Left ventricle myocardium inferior (tissue), 1 donor: ENCODE data around the gene ISCU. TPM values are rescaled to one million over a fixed set of nuclear protein-coding genes. Genes with fewer than 3 reads are reported as not detected.
A peak's percentile ranks its signal among the peaks of the same experiment; 100 is the strongest.
"Not testable (repeated sequence)": the region's sequence is repeated elsewhere in the genome, so short reads cannot be mapped to it uniquely, and the experiment has no call there.

Experiments used
- DNase-seq: peaks from one replicate; pipeline ENCODE4 v3.0.0-alpha.2; 2020
- H3K27ac ChIP-seq: fragments of 200-600 bp; replicated peaks from 2 replicates; pipeline ENCODE4 v1.8.0; 2021
- H3K27me3 ChIP-seq: fragments of 200-600 bp; 2 replicates; pipeline ENCODE4 v1.8.0; 2021; ENCODE audit warnings: low read depth
- H3K36me3 ChIP-seq: fragments of 200-600 bp; 2 replicates; pipeline ENCODE4 v1.8.0; 2021
- H3K4me1 ChIP-seq: fragments of 200-600 bp; 2 replicates; pipeline ENCODE4 v1.8.0; 2021
- H3K4me3 ChIP-seq: fragments of 200-600 bp; 2 replicates; pipeline ENCODE4 v1.8.0; 2021; ENCODE audit warnings: mild to moderate bottlenecking, moderate library complexity
- H3K9me3 ChIP-seq: fragments of 200-600 bp; replicated peaks from 2 replicates; pipeline ENCODE4 v1.8.0; 2021
- CTCF ChIP-seq: fragments of 200-600 bp; IDR thresholded peaks from 2 replicates; pipeline ENCODE4 v1.8.0; 2021; ENCODE audit warnings: antibody characterized with exemption, mild to moderate bottlenecking, borderline replicate concordance
- intact Hi-C: fragments of 100-400 bp; cut with micrococcal nuclease; formaldehyde crosslinking; loops from one replicate; pipeline ENCODE4 v1.11.0; 2022
- total RNA-seq: library from RNA; stranded (reverse); fragmentation: NEBNext Ultra II Directional; extraction: Animal tissue kit (Norgen Biotek cat#: 25700); gene quantifications from one replicate; pipeline ENCODE4 v1.2.1, GENCODE V29; 2021
- donor health status: DM: no; HTN: yes; CAD: no; lungs with severe emphysema.

ISCU gene
- total RNA-seq, 1 donor from 2014 or later, result 560 TPM

GRCh38 chr12:108568338-108569154 is 6.2 kb downstream of the ISCU start:
- no peak for TF ChIP-seq CTCF
- intact Hi-C loops, result loop anchor here (5.0 kb wide), 1 partner anchor 49 kb away; no protein-coding TSS in a partner anchor
- no peak overlapping the region for H3K4me3 ChIP-seq
- H3K4me1 ChIP-seq, result peaks cover 59% of the 10 kb centered on the region
- no peaks in the 10 kb centered on the region for H3K9me3 ChIP-seq
- peak overlapping the region; percentile 66 for H3K27ac ChIP-seq
- no peaks in the 10 kb centered on the region for H3K27me3 ChIP-seq
- H3K36me3 ChIP-seq, result peaks cover 62% of the 10 kb centered on the region
- no peak for DNase-seq

GRCh38 chr12:108570743-108571608 is 8.6 kb downstream of the ISCU start:
- H3K36me3 ChIP-seq, result peaks cover 41% of the 10 kb centered on the region
- DNase-seq, result no peak
- peaks cover 34% of the 10 kb centered on the region for H3K4me1 ChIP-seq
- H3K27ac ChIP-seq, result no peak overlapping the region
- TF ChIP-seq CTCF, result peak; percentile 42
- H3K9me3 ChIP-seq, result no peaks in the 10 kb centered on the region
- no peak overlapping the region for H3K4me3 ChIP-seq
- intact Hi-C loops, result no loop called here
- H3K27me3 ChIP-seq, result no peaks in the 10 kb centered on the region

GRCh38 chr12:108571609-108572165 is 9.3 kb downstream of the ISCU start:
- no peak overlapping the region for H3K4me3 ChIP-seq
- H3K4me1 ChIP-seq, result peaks cover 29% of the 10 kb centered on the region
- peaks cover 34% of the 10 kb centered on the region for H3K36me3 ChIP-seq
- no peak overlapping the region for H3K27ac ChIP-seq
- intact Hi-C loops, result no loop called here
- DNase-seq, result no peak
- TF ChIP-seq CTCF, result no peak
- no peaks in the 10 kb centered on the region for H3K9me3 ChIP-seq
- no peaks in the 10 kb centered on the region for H3K27me3 ChIP-seq

GRCh38 chr12:108572166-108572790 is 9.9 kb downstream of the ISCU start:
- no peak overlapping the region for H3K27ac ChIP-seq
- H3K27me3 ChIP-seq, result no peaks in the 10 kb centered on the region
- no peak for TF ChIP-seq CTCF
- peaks cover 28% of the 10 kb centered on the region for H3K36me3 ChIP-seq
- no peak overlapping the region for H3K4me3 ChIP-seq
- intact Hi-C loops, result no loop called here
- H3K9me3 ChIP-seq, result no peaks in the 10 kb centered on the region
- peaks cover 28% of the 10 kb centered on the region for H3K4me1 ChIP-seq
- DNase-seq, result no peak

- Histone ChIP-seq H3K27me3 (no peaks in the 10 kb centered on the region), H3K4me3 (no peak overlapping the region), H3K4me1 (peaks cover 18% of the 10 kb centered on the region), H3K27ac (no peak overlapping the region), H3K36me3 (peaks cover 18% of the 10 kb centered on the region), H3K9me3 (no peaks in the 10 kb centered on the region)
- TF ChIP-seq CTCF, result no peak
- intact Hi-C loops, result no loop called here
- no peak for DNase-seq
Measured at GRCh38 chr12:108573317-108573716, 10.9 kb downstream of the ISCU start.

- H3K36me3 ChIP-seq, H3K27me3 ChIP-seq, H3K27ac ChIP-seq, intact Hi-C loops, DNase-seq, H3K9me3 ChIP-seq, H3K4me3 ChIP-seq: not testable (repeated sequence)
- H3K4me1 ChIP-seq, result peaks cover 12% of the 10 kb centered on the region
Measured at GRCh38 chr12:108574276-108574675, 11.9 kb downstream of the ISCU start.
